GM23338 (cell line): Measurements from ENCODE around the gene ZIC5. TPM values are rescaled to one million over a fixed set of nuclear protein-coding genes. Genes with fewer than 3 reads are reported as not detected.

ENCODE experiments used
- ATAC-seq: fragments of 200-7000 bp; cut with Tn5 transposase; 3 replicates; pipeline ENCODE4 v1.9.1; 2020
- DNase-seq: peaks from one replicate; pipeline ENCODE4 v3.0.0-alpha.2; 2015; ENCODE audit warnings: low spot score
- H2AFZ ChIP-seq: fragments of 200-600 bp; sonication (generic); 2 replicates; pipeline ENCODE4 v1.8.0; 2016; ENCODE audit warnings: antibody characterized with exemption, mild to moderate bottlenecking, moderate library complexity
- H3F3A ChIP-seq: fragments of 200-600 bp; sonication (generic); replicated peaks from 2 replicates; pipeline ENCODE4 v1.8.0; 2017; ENCODE audit warnings: antibody characterized with exemption, mixed run types, low read depth
- H3K27ac ChIP-seq: fragments of 200-600 bp; sonication (generic); 2 replicates; pipeline ENCODE4 v1.6.1; 2016; ENCODE audit warnings: low read depth
- H3K27me3 ChIP-seq: fragments of 200-600 bp; sonication (generic); 2 replicates; pipeline ENCODE4 v1.8.0; 2016; ENCODE audit warnings: mild to moderate bottlenecking, mixed run types, moderate library complexity; ENCODE audit not compliant: insufficient read depth
- H3K36me3 ChIP-seq: fragments of 200-600 bp; sonication (generic); 2 replicates; pipeline ENCODE4 v1.8.0; 2016; ENCODE audit warnings: mild to moderate bottlenecking; ENCODE audit not compliant: insufficient read depth
- H3K4me1 ChIP-seq: fragments of 200-600 bp; sonication (generic); 2 replicates; pipeline ENCODE4 v1.8.0; 2016; ENCODE audit warnings: mild to moderate bottlenecking, moderate library complexity; ENCODE audit not compliant: insufficient read depth
- H3K4me2 ChIP-seq: fragments of 200-600 bp; sonication (generic); 2 replicates; pipeline ENCODE4 v1.7.1; 2017; ENCODE audit warnings: mixed run types
- H3K4me3 ChIP-seq: fragments of 200-600 bp; sonication (generic); 2 replicates; pipeline ENCODE4 v1.6.1; 2016; ENCODE audit warnings: mixed run types
- H3K79me2 ChIP-seq: fragments of 200-600 bp; sonication (generic); replicated peaks from 2 replicates; pipeline ENCODE4 v1.8.0; 2017; ENCODE audit warnings: mild to moderate bottlenecking; ENCODE audit not compliant: insufficient read depth
- H3K9me2 ChIP-seq: fragments of 200-600 bp; sonication (generic); 2 replicates; pipeline ENCODE4 v1.8.0; 2017; ENCODE audit not compliant: insufficient read depth
- H4K20me1 ChIP-seq: fragments of 200-600 bp; sonication (generic); replicated peaks from 2 replicates; pipeline ENCODE4 v1.8.0; 2017; ENCODE audit warnings: mild to moderate bottlenecking; ENCODE audit not compliant: insufficient read depth
- H3K27ac Mint-ChIP-seq: 2 replicates; pipeline ENCODE4 v1.8.0; 2020; ENCODE audit warnings: inconsistent platforms, mild to moderate bottlenecking, moderate library complexity, mixed read lengths
- H3K27me3 Mint-ChIP-seq: 3 replicates; pipeline ENCODE4 v1.8.0; 2022; ENCODE audit warnings: low read depth, mild to moderate bottlenecking, moderate library complexity, mixed read lengths, inconsistent platforms; ENCODE audit not compliant: insufficient read depth, poor library complexity
- H3K36me3 Mint-ChIP-seq: 3 replicates; pipeline ENCODE4 v1.8.0; 2021; ENCODE audit warnings: low read depth, mild to moderate bottlenecking, inconsistent platforms, moderate library complexity, mixed read lengths
- H3K4me1 Mint-ChIP-seq: 3 replicates; pipeline ENCODE4 v1.8.0; 2020; ENCODE audit warnings: mild to moderate bottlenecking, inconsistent platforms, mixed read lengths
- H3K4me3 Mint-ChIP-seq: 3 replicates; pipeline ENCODE4 v1.8.0; 2021; ENCODE audit warnings: moderate library complexity, mild to moderate bottlenecking, inconsistent platforms, mixed read lengths
- H3K9me3 Mint-ChIP-seq: 3 replicates; pipeline ENCODE4 v1.8.0; 2020; ENCODE audit warnings: moderate library complexity, mild to moderate bottlenecking, inconsistent platforms, mixed read lengths
- CREB1 ChIP-seq: fragments of 250-450 bp; sonication (Bioruptor Pico); IDR thresholded peaks from 2 replicates; pipeline ENCODE4 v1.5.0; 2020; ENCODE audit warnings: low read depth, mild to moderate bottlenecking, moderate library complexity
- ETS1 ChIP-seq: IDR thresholded peaks from 2 replicates; pipeline ENCODE4 v1.6.1; 2016; ENCODE audit warnings: antibody characterized with exemption
- EZH2 ChIP-seq: fragments of 200-600 bp; sonication (generic); IDR thresholded peaks from one replicate; pipeline ENCODE4 v1.8.0; 2017; ENCODE audit warnings: antibody characterized with exemption, mild to moderate bottlenecking, low read depth; ENCODE audit not compliant: unreplicated experiment
- POLR2AphosphoS5 ChIP-seq: IDR thresholded peaks from 2 replicates; pipeline ENCODE4 v1.6.1; 2016; ENCODE audit warnings: antibody characterized with exemption, low read depth
- STAT1 ChIP-seq: IDR thresholded peaks from one replicate; pipeline ENCODE4 v1.6.1; 2016; ENCODE audit warnings: antibody characterized with exemption; ENCODE audit not compliant: unreplicated experiment
- polyA plus RNA-seq: library from polyadenylated mRNA; unstranded; fragments of >200 nt; fragmentation: Nextera tagmentation; extraction: Ambion mirVana; gene quantifications from 2 replicates; pipeline ENCODE4 v1.2.1, GENCODE V29; 2016
- total RNA-seq: library from RNA; depleted of rRNA; stranded (reverse); fragments of >200 nt; shearing (Covaris generic); gene quantifications from 2 replicates; pipeline ENCODE4 v1.2.3, GENCODE V29; 2014

Gene ZIC5
- total and polyA plus RNA-seq, 2 experiments from 2014 or later: 14.1 to 28.0 TPM

GRCh38 chr13:99972190-99972731, 694 bp upstream of the ZIC5 start:
- H3K4me2 ChIP-seq: peak overlapping the region; percentile 90
- H3K27me3 ChIP-seq: peaks cover 56% of the 10 kb centered on the region
- 0 out of 2 replicates have a peak, but pooled peaks cover 5% of the 10 kb centered on the region for H3F3A ChIP-seq
- peaks cover 48% of the 10 kb centered on the region for H3K4me1 ChIP-seq
- peak; percentile 60 for DNase-seq
- peaks cover 4% of the 10 kb centered on the region; the same call in 2 of the 3 replicates for H3K9me3 Mint-ChIP-seq
- H3K4me3 Mint-ChIP-seq: peak overlapping the region; percentile 80
- H3K27ac ChIP-seq: peak overlapping the region; percentile 14; the same call in 1 of the 2 replicates
- peaks cover 54% of the 10 kb centered on the region for H3K4me1 Mint-ChIP-seq
- peaks cover 29% of the 10 kb centered on the region for H3K79me2 ChIP-seq
- H4K20me1 ChIP-seq: peaks cover 11% of the 10 kb centered on the region
- peak; percentile 8 for ATAC-seq
- no peaks in the 10 kb centered on the region for H3K36me3 ChIP-seq
- 0 out of 2 replicates have a peak overlapping the region, but pooled peaks have one; percentile 37 for H3K27ac Mint-ChIP-seq
- peak overlapping the region; percentile 63 for H3K4me3 ChIP-seq
- H3K36me3 Mint-ChIP-seq: peaks cover 22% of the 10 kb centered on the region
- no peaks in the 10 kb centered on the region for H3K9me2 ChIP-seq
- peaks cover 54% of the 10 kb centered on the region for H3K27me3 Mint-ChIP-seq
- TF ChIP-seq ETS1 (0 out of 2 replicates have a peak, but pooled peaks have one; percentile 35), EZH2 (no peak)
- H2AFZ ChIP-seq: no peak overlapping the region

- peak overlapping the region; percentile 80 for H3K4me3 Mint-ChIP-seq
- peaks cover 36% of the 10 kb centered on the region for H3K36me3 Mint-ChIP-seq
- TF ChIP-seq STAT1 (no peak), POLR2AphosphoS5 (peak; percentile 87), CREB1 (CRISPR knock-in tag) (0 out of 2 replicates have a peak, but pooled peaks have one; percentile 6)
- Histone ChIP-seq H3K79me2 (peaks cover 42% of the 10 kb centered on the region), H2AFZ (no peak overlapping the region), H3K9me2 (no peaks in the 10 kb centered on the region), H3F3A (0 out of 2 replicates have a peak, but pooled peaks cover 5% of the 10 kb centered on the region), H4K20me1 (peaks cover 23% of the 10 kb centered on the region), H3K36me3 (0 out of 2 replicates have a peak, but pooled peaks cover 3% of the 10 kb centered on the region), H3K27me3 (peaks cover 51% of the 10 kb centered on the region), H3K4me2 (peak overlapping the region; percentile 90), H3K4me1 (peaks cover 48% of the 10 kb centered on the region), H3K4me3 (peak overlapping the region; percentile 63), H3K27ac (0 out of 2 replicates have a peak overlapping the region, but pooled peaks have one; percentile 47)
- peaks cover 50% of the 10 kb centered on the region for H3K27me3 Mint-ChIP-seq
- peaks cover 4% of the 10 kb centered on the region; the same call in 2 of the 3 replicates for H3K9me3 Mint-ChIP-seq
- H3K27ac Mint-ChIP-seq: no peak overlapping the region
- ATAC-seq (peak; percentile 24), DNase-seq (peak; percentile 69)
- H3K4me1 Mint-ChIP-seq: peaks cover 49% of the 10 kb centered on the region
Measured at GRCh38 chr13:99970651-99971575, 654 bp downstream of the ZIC5 start.
